Spleen (tissue), 11 donors: Measurements from ENCODE around the gene ATP1A3. TPM values are rescaled to one million over a fixed set of nuclear protein-coding genes. Genes with fewer than 3 reads are reported as not detected.

Experiments
- DNase-seq: peaks from one replicate; pipeline ENCODE4 v3.0.0-alpha.2; 2020
- H3K27ac ChIP-seq, 8 donors: fragments of 200-600 bp; sonication (generic) in 7 of 8; 1 replicate in 4 of 8; 2 replicates in 4 of 8; pipeline versions ENCODE4 v1.5.0 to v1.8.0; 2016 to 2021; ENCODE audit warnings: inconsistent platforms in 4 of 8, mild to moderate bottlenecking in 4 of 8, moderate library complexity in 1 of 8
- H3K27me3 ChIP-seq, 7 donors: fragments of 200-600 bp; sonication (generic) in 6 of 7; replicated peaks in 1 of 7; 1 replicate in 4 of 7; 2 replicates in 3 of 7; pipeline versions ENCODE4 v1.5.0 to v1.8.0; 2016 to 2021; ENCODE audit warnings: inconsistent platforms in 3 of 7, mild to moderate bottlenecking in 1 of 7
- H3K36me3 ChIP-seq, 6 donors: fragments of 200-600 bp; sonication (generic) in 5 of 6; 1 replicate in 4 of 6; 2 replicates in 2 of 6; pipeline versions ENCODE4 v1.5.0 to v1.8.0; 2016 to 2021; ENCODE audit warnings: inconsistent platforms in 2 of 6
- H3K4me1 ChIP-seq, 6 donors: fragments of 200-600 bp; sonication (generic) in 5 of 6; 1 replicate in 3 of 6; 2 replicates in 3 of 6; pipeline versions ENCODE4 v1.5.0 to v1.8.0; 2016 to 2021; ENCODE audit warnings: inconsistent platforms in 3 of 6
- H3K4me3 ChIP-seq, 8 donors: fragments of 200-600 bp; sonication (generic) in 7 of 8; 1 replicate in 4 of 8; 2 replicates in 4 of 8; pipeline versions ENCODE4 v1.5.0 to v1.8.0; 2016 to 2021; ENCODE audit warnings: inconsistent platforms in 4 of 8, mild to moderate bottlenecking in 4 of 8, moderate library complexity in 2 of 8
- H3K9me3 ChIP-seq, 8 donors: fragments of 200-600 bp; sonication (generic) in 7 of 8; 1 replicate in 4 of 8; 2 replicates in 4 of 8; pipeline versions ENCODE4 v1.5.0 to v1.8.0; 2016 to 2021; ENCODE audit warnings: inconsistent platforms in 4 of 8
- POLR2A ChIP-seq, 3 donors: fragments of 450-650 bp; IDR thresholded peaks; one replicate each; pipeline ENCODE4 v1.5.1; 2017; ENCODE audit warnings: antibody characterized with exemption in 3 of 3, mild to moderate bottlenecking in 1 of 3
- POLR2AphosphoS5 ChIP-seq, 3 donors: sonication (generic); formaldehyde crosslinking; IDR thresholded peaks; one replicate each; pipeline ENCODE4 v1.5.1; 2017; ENCODE audit warnings: antibody characterized with exemption in 3 of 3
- WGBS, 5 donors: extraction: QIAGEN DNeasy Blood & Tissue Kit in 3 of 5; methylation state at CpG; one replicate each; pipeline versions ENCODE4 v1.1.5 to v1.1.7; 2013 to 2018; 5-methylcytosine and 5-hydroxymethylcytosine counted together
- intact Hi-C: fragments of 100-400 bp; cut with DNase I; formaldehyde crosslinking; loops from one replicate; pipeline ENCODE4 v1.15.0; 2023; ENCODE audit warnings: low total_unique reads
- polyA plus RNA-seq, 3 donors: library from polyadenylated mRNA; stranded (reverse); fragments of 200-250 nt; gene quantifications; one replicate each; pipeline ENCODE4 v1.2.1, GENCODE V29; 2013
- total RNA-seq, 7 donors: library from RNA; depleted of rRNA in 3 of 7; stranded (reverse); fragments of >200 nt in 3 of 7; fragmentation: NEBNext Ultra II Directional in 4 of 7; extraction: Animal tissue kit (Norgen Biotek cat#: 25700) in 4 of 7; gene quantifications; one replicate each; pipeline versions ENCODE4 v1.1.0 to v1.2.1, GENCODE V29; 2016 to 2021
- TF ChIP-seq, protein P1 (sequence below), 11 experiments: fragments of 200-600 bp in 7 of 11; fragments of 450-650 bp in 4 of 11; sonication (generic) in 4 of 11; IDR thresholded peaks in 8 of 11; conservative IDR thresholded peaks in 3 of 11; 1 replicate in 7 of 11; 2 replicates in 4 of 11; pipeline versions ENCODE4 v1.4.0 to v1.8.0; 2016 to 2021; ENCODE audit warnings: antibody characterized with exemption in 11 of 11, inconsistent platforms in 4 of 11, mild to moderate bottlenecking in 1 of 11
- donor health status: healthy with polysubstance abuse.
- donor health status: DM: no; HTN: no; CAD: no; lungs with moderate emphysema.
- donor health status: DM: no; HTN: no; CAD: no.
- donor health status: Bipolar disorder and iron deficiency.
- donor health status: healthy.
- donor health status: DM: no; HTN: no; CAD: no.
- donor health status: DM: yes; HTN: yes; CAD: no.

Gene ATP1A3
- total and polyA plus RNA-seq, 10 donors = 0.39 to 2.2 (median 1.2) TPM

- no peak for DNase-seq
- Histone ChIP-seq H3K27ac (no peak overlapping the region), H3K27me3 (no peaks in the 10 kb centered on the region), H3K4me1 (peaks cover 17 to 40% (median 24%) of the 10 kb centered on the region in 6 donors), H3K4me3 (no peak overlapping the region), H3K9me3 (no peaks in the 10 kb centered on the region), H3K36me3 (peaks cover 0 to 35% (median 9%) of the 10 kb centered on the region in 6 donors)
- intact Hi-C loops = no loop called here
- WGBS, 5 donors = 74 to 81% (median 80%) methylated on average over 7 of the region's 7 CpGs
- TF ChIP-seq POLR2A (IDR thresholded peaks at IDR 0.05) (no peak), POLR2AphosphoS5 (IDR thresholded peaks at IDR 0.05) (peak in 2 of 3 donors; percentile 4 to 49)
- TF ChIP-seq, protein P1, sequence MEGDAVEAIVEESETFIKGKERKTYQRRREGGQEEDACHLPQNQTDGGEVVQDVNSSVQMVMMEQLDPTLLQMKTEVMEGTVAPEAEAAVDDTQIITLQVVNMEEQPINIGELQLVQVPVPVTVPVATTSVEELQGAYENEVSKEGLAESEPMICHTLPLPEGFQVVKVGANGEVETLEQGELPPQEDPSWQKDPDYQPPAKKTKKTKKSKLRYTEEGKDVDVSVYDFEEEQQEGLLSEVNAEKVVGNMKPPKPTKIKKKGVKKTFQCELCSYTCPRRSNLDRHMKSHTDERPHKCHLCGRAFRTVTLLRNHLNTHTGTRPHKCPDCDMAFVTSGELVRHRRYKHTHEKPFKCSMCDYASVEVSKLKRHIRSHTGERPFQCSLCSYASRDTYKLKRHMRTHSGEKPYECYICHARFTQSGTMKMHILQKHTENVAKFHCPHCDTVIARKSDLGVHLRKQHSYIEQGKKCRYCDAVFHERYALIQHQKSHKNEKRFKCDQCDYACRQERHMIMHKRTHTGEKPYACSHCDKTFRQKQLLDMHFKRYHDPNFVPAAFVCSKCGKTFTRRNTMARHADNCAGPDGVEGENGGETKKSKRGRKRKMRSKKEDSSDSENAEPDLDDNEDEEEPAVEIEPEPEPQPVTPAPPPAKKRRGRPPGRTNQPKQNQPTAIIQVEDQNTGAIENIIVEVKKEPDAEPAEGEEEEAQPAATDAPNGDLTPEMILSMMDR (IDR thresholded peaks at IDR 0.05 in 8 of 11, conservative IDR thresholded peaks at IDR 0.05 in 3 of 11) = no peak
Observed at GRCh38 chr19:41955521-41955920, 38.5 kb downstream of the ATP1A3 start.

DNA sequence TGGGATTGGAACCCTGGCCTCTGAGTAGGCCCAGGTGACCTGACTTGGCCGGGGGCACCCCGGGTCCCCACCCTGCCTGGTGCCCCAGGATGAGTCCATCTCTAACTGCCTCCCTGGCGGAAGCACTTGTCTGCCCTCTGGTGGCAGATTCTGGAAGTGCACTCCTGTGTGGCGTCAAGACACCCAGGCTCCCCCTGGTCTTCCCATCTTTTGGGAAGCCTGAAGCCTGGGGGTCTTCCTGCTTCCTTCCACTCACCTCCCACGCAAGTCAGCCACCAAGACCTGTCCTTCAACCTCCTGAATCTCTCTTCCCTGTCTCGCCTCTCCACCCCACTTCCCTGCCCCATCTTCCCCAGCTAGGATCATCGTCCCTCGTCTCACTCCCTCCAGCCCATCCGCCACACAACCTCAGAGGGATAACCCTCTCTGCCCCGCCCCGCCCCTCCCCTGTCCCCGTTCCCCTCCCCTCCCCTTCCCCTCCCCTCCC is 42.3 kb downstream of the ATP1A3 start:
- 4 to 7% (median 6%) methylated on average over 9 to 12 of the region's 12 CpGs for WGBS, 5 donors
- H3K9me3 ChIP-seq = no peaks in the 10 kb centered on the region
- DNase-seq = peak; percentile 94
- H3K27me3 ChIP-seq = no peaks in the 10 kb centered on the region
- intact Hi-C loops = no loop called here
- no peak overlapping the region for H3K4me3 ChIP-seq
- H3K4me1 ChIP-seq = peaks cover 5 to 21% (median 10%) of the 10 kb centered on the region in 6 donors
- peaks cover 0 to 27% (median 8%) of the 10 kb centered on the region in 6 donors for H3K36me3 ChIP-seq
- TF ChIP-seq POLR2AphosphoS5 (IDR thresholded peaks at IDR 0.05) (peak; percentile 54 to 72 (median 65)), POLR2A (IDR thresholded peaks at IDR 0.05) (no peak)
- TF ChIP-seq, protein P1 (IDR thresholded peaks at IDR 0.05 in 8 of 11, conservative IDR thresholded peaks at IDR 0.05 in 3 of 11) = peak; percentile 95 to 99 (median 98)
- H3K27ac ChIP-seq = no peak overlapping the region

GRCh38 chr19:41947091-41947490 is 46.9 kb downstream of the ATP1A3 start:
- DNase-seq = no peak
- intact Hi-C loops = loop anchor here (5.0 kb wide), 1 partner anchor 75 kb away; no protein-coding TSS in a partner anchor
- no peak overlapping the region for H3K4me3 ChIP-seq

More at GRCh38 chr19:41947091-41947490, 46.9 kb downstream of the ATP1A3 start:
- no peaks in the 10 kb centered on the region for H3K36me3 ChIP-seq
- 84 to 96% (median 90%) methylated on average over 3 of the region's 3 CpGs for WGBS, 5 donors
- peaks cover 20 to 59% (median 38%) of the 10 kb centered on the region in 6 donors for H3K4me1 ChIP-seq
- TF ChIP-seq, protein P1 (IDR thresholded peaks at IDR 0.05 in 8 of 11, conservative IDR thresholded peaks at IDR 0.05 in 3 of 11) = no peak
- no peak for TF ChIP-seq POLR2A (IDR thresholded peaks at IDR 0.05)
- no peak for TF ChIP-seq POLR2AphosphoS5 (IDR thresholded peaks at IDR 0.05)
- H3K27me3 ChIP-seq = no peaks in the 10 kb centered on the region
- H3K9me3 ChIP-seq = no peaks in the 10 kb centered on the region
- peak overlapping the region in 2 of 8 donors; percentile 79 to 88 for H3K27ac ChIP-seq
